ENCODE measurements around the gene NAP1L4. TPM values are rescaled to one million over a fixed set of nuclear protein-coding genes. Genes with fewer than 3 reads are reported as not detected.
A peak's percentile ranks its signal among the peaks of the same experiment; 100 is the strongest.

NAP1L4 gene
- total RNA-seq, 1 donor from 2014 or later = 273 TPM

- DNase-seq (ENCODE audit: low read depth) = no peak
Measured at GRCh38 chr11:2994336-2994730, 2.2 kb upstream of the NAP1L4 start.

- no peak for DNase-seq (ENCODE audit: low read depth)
Measured at GRCh38 chr11:2992997-2993325, 832 bp upstream of the NAP1L4 start.

DNA sequence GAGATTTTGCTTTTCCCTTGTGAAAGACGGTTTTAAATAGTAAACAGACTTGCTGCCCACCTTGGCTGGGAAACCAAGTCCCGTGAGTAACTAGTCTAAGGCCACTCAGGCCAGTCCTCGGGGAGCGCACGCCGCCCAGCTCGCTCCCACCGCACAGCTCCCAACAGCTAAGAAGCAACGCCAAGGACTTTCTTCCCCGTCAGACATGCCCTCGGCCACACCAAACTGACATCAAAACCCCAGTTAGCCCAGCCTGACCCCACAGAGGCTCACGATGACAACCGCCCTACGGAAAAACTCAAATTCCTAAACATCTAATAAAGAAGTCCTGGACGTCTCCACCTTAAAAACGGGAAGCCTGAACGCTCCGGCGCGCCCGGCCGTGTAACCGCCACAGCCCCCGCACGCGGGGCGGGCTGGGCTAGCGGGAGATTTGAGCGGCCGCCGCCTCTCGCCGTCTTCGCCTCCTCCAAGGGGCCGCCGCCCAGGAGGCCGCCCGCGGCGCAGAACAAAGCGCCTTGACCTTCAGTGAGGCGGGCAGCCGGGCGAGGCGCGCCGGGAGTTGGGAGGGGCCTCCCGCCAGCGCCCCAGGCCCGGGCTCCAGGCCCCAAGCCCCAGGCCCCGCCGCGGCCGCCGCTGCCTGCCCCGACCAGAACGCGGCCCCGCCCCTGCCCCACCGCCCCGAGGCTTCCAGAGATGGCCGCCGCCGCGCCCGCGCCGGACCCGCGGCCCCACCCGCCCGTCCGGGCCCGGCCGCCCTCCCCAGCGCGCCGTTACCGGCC is 486 bp downstream of the NAP1L4 start:
- no peak for DNase-seq (ENCODE audit: low read depth)

DNA sequence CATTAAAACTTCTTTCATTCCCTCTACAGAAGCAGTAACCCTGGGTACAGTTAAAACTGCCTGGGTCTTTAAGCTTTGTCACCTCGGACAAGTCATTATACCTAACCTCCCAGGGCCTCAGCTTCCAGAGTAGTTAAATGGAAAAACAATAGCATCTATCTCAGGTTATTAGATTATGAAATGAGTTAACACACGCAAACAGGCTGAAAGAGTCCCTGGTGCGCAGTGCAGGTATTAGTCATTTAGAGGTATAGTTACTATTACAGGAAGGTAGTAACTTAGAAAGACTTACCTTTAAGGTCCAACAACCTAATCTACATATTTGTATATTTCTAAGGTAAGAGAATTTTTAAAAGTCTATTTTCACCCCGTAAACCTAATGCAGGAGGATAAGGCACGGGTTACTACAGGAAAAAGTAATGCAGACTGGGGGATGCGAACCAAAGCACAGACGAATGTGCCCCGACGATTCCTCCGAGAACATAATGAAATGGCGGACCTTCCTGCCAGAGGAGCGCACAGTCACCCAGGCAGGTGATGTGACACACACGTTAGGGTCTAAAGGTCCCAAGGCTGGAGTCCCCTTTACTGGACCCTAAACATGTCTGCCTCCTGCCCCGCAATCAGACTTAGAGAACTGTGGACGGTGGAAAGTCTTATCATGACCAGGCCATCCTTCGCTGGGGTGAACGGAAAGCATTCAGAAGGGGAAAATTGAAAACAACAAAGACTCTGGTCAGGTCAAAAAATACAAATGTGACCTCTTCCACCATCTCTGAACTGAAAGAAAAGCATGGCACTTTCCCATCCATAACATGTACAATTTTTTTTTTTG is 1.3 kb downstream of the NAP1L4 start:
- no peak for DNase-seq (ENCODE audit: low read depth)

- no peak for DNase-seq (ENCODE audit: low read depth)
Measured at GRCh38 chr11:2989551-2989950, 2.6 kb downstream of the NAP1L4 start.

- DNase-seq (ENCODE audit: low read depth) = no peak
Measured at GRCh38 chr11:2989006-2989405, 3.1 kb downstream of the NAP1L4 start.

- DNase-seq (ENCODE audit: low read depth) = no peak
Measured at GRCh38 chr11:2987881-2988861, 4.0 kb downstream of the NAP1L4 start.

DNA sequence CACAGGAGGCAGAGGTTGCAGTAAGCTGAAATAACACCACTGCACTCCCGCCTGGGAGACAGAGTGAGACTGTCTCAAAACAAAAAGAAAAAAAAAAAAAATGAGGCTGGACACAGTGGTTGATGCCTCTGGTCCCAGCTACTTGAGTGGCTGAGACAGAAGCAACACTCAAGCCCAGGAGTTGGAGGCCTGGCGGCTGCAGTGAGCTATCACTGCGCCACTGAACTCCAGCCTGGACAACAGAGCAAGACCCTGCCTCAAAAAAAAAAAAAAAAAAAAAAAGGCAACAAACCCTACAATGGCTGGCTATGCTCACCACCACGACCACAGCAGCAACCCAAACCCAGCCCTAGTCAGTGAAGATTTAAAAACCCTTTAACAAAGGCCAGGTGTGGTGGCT is 8.2 kb downstream of the NAP1L4 start:
- no peak for DNase-seq (ENCODE audit: low read depth)

GRCh38 chr11:2982214-2982613 is 9.9 kb downstream of the NAP1L4 start:
- no peak for DNase-seq (ENCODE audit: low read depth)

DNA sequence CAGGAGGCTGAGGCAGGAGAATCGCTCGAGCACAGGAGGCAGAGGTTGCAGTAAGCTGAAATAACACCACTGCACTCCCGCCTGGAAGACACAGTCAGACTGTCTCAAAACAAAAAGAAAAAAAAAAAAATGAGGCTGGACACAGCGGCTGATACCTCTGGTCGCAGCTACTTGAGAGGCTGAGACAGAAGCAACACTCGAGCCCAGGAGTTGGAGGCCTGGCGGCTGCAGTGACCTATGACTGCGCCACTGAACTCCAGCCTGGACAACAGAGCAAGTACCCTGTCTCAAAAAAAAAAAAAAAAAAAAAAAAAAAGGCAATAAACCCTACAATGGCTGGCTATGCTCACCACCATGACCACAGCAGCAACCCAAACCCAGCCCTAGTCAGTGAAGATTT is 11.0 kb downstream of the NAP1L4 start:
- DNase-seq (ENCODE audit: low read depth) = no peak

- no peak for DNase-seq (ENCODE audit: low read depth)
Measured at GRCh38 chr11:2980168-2980840, 11.8 kb downstream of the NAP1L4 start.

GRCh38 chr11:2977113-2977512 is 15.0 kb downstream of the NAP1L4 start:
- no peak for DNase-seq (ENCODE audit: low read depth)

GRCh38 chr11:2976294-2977063 is 15.7 kb downstream of the NAP1L4 start:
- DNase-seq (ENCODE audit: low read depth) = no peak

DNA sequence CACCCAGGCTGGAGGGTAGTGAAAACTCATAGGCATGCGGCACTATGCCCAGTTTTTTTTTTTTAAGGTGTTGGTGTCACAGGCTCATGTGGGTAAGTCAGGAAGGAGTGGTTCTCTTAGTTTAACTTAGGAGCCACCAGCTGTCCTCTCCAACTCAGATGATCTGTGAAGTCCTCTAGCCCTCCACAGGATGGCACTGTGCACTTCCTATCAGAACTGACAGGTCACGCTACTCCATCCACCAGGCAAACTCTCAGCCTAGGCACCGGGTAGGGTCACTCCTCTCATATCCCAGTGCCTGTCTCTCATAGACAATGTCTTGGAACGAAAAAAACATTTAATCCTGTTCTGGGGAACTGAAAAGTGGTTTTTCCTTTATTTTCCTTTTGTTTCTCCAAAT is 16.5 kb downstream of the NAP1L4 start:
- DNase-seq (ENCODE audit: low read depth) = peak; percentile 45

DNA sequence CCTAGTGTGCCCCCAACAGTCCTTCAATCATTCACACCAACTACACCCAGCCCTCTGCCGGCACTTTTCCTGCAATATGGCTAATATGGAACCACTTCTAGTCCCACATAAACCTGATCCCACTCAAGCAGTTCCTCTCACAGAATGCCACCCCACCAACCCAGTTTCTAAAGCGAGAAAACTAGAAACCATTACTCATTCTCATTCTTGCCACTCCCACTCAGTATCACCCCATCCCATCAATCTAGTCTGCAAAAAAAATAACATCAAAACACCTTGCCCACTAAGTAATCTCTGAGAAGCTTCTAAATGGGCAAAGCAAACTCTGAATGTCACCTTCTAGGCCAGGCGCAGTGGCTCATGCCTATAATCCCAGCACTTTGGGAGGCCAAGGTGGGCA is 17.9 kb downstream of the NAP1L4 start:
- no peak for DNase-seq (ENCODE audit: low read depth)

DNA sequence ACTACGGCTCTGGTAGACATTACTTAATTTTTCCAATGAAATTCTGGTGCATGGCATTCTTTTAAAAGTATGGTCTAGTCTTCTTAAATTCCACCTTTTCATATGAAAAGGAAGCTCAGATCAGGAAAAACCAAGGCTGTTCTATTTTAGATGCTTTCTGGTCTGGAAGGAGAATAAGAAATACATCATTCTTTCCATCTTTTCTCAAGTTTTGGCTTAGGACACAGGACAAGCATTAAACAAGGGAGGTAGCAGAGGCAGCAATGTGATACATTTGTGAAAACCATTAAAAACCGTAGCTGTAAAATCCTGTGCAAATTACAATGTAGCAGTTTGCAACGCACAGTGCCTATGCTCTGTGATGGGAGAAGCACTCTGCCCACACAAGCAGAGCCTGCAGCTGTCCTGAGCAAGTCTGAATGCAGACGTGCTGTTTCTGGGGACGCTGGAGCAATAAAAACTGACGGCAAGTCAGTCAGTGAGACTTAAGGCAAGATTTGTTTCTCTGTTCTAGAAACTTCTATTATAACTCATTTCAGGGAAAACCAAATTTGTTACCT is 23.7 kb downstream of the NAP1L4 start:
- DNase-seq (ENCODE audit: low read depth) = no peak

GRCh38 chr11:2964782-2965181 is 27.3 kb downstream of the NAP1L4 start:
- DNase-seq (ENCODE audit: low read depth) = no peak

GRCh38 chr11:2963761-2964160 is 28.4 kb downstream of the NAP1L4 start:
- DNase-seq (ENCODE audit: low read depth) = no peak

DNA sequence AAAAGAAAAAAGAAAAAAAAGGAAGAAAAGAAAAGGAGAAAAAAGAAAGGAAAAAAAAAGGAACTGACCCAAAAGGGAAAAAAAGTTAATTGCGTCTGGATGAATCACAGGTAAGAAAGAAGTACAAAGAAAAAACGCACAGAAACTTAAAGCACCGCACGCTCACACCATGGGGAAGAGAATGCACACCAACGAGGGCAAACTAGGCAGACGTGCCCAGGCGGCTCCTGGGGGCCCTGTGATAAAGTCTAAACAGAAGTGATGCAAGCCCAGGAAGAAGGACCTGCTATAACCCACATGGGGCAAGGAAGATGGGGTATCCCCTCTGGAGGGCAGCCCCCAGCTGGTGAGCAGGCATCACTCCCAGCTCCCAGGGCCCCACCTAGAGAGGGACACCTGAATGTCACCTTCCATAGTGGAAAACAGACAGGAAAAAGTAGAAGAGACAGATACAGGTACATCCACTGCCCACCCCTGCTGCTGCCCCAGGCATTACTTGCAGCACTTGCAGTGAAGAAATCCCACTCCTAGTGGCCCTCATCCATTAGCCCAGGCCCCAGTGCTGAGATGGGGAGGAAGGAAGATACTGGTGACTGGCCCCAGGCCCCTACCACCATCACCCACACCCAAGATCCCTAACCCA is 28.9 kb downstream of the NAP1L4 start:
- DNase-seq (ENCODE audit: low read depth) = no peak

GRCh38 chr11:2961080-2961479 is 31.0 kb downstream of the NAP1L4 start:
- no peak for DNase-seq (ENCODE audit: low read depth)
